ENCODE measurements around the gene S100A12.
"Not testable (repeated sequence)": the region's sequence is repeated elsewhere in the genome, so short reads cannot be mapped to it uniquely, and the experiment has no call there.

The S100A12 gene

GRCh38 chr1:153354515-153355193, 20.8 kb downstream of the S100A12 start:
- no peak for DNase-seq (ENCODE audit: low read depth in 2 of 3, low spot score in 1 of 3)

DNA sequence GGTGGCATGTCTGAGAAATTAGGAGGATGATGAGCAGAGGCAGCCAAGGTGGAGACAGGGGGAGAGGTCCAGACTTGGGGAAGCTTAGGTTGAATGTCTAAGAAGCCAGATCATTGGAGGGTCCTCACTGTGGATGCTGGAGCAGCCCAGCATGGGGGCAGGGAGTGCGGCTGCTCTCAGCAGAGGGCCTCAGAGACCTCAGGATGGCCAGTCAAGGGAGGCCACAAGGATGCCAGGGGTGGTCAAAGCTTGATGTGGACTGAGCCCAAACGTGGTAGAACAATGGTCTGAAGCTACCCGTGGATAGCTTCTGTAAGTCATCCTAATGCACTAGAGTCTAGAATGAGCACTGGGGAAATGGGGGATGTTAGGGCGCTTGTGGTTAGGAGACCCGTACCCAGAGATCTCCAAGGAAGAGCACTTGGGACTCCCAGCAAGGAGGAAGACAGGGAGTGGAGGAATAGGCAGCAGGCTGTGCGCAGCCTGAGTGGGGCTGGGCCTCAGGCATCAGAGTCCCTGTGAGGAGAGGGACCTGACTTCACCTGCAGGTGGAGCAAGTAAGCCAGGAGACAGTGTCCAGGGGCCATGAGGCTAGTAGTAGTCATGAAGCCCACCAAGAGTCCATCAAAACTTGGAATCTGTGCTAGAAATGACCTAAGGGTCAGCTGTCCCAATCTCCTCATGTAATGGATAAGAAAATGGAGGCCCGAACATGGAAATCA, 22.0 kb downstream of the S100A12 start:
- no peak for DNase-seq (ENCODE audit: low read depth in 2 of 3, low spot score in 1 of 3)

- DNase-seq (ENCODE audit: low read depth in 2 of 3, low spot score in 1 of 3), result peak; percentile 39 to 49 (median 45)
These were observed 22.9 kb downstream of the S100A12 start for GRCh38 chr1:153352523-153352922.

DNA sequence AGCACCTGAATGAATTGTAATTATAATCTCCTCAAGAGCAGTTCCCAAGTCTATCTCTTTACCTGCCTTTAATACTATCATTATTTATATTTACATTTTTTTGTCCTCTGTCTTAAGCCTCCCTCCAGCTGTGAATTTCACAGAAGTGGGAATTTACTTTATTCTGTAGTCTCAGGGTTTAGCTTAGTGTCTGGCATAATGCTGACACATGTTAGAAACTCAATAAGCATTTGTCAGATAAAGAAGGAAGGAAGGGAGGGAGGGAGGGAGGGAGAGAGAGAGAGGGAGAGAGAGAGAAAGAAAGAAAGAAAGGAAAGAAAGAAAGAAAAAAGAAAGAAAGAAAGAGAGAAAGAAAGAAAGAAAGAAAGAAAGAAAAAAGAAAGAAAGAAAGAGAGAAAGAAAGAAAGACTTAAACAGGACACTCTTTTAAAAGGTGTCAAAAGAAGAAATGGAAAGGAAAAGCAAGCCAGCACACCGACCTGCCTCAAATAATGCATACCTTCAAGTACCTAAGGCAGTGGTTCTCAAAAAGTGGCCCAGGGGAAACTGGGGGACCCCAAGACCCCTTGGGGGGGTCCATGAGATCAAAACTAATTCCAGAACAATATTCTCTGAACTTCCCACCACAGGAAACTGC, 25.0 kb downstream of the S100A12 start:
- DNase-seq (ENCODE audit: low read depth in 2 of 3, low spot score in 1 of 3), result no peak

- DNase-seq (ENCODE audit: low read depth in 2 of 3, low spot score in 1 of 3), result no peak
These were observed 25.8 kb downstream of the S100A12 start for GRCh38 chr1:153349363-153350320.

DNA sequence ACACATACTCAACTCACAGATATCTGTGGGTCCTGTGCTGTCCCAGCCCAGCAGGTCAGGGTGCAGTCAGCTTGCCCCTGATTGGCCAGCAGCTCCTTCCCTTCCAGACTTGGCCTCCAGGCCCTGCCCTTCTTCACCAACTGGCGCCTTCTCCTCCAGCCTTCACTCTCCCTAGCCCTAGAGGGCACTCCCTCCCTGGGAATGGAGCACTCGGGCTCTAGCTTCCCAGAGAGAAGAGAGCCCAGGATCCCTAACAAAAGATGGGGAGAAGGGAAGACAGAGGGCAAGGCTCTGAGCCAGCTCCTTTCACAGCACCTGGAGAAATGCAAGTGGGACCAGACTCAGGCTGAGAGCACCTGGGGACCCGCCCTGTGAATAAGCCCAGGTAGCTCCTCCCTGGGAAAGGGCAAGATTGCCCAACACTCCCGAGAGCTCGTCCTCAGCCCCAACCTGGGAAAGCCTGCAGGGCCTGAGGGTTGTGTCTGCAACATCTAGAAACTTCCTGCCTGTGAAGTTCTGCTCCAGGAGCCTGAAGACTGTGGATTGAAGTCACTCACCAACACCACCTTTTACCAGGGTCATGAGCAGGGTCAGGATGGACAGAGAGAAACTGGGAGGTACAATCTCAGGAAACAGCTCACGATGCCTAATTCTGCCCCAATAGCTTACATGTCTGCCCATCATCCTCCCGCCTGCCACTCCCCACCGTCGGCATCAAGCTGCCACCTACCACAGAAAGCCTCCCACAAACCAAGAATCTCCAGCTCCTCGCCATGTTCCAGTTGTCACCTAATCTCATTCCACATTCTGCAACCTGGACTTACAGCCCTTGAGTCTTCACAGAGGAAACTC, 26.7 kb downstream of the S100A12 start, which contains the start of gene PGLYRP4:
Gene PGLYRP4 (minus strand): TSS at position 331 of the 852 bp plus-strand sequence. CDS start 909 bp downstream, outside the sequence.
- DNase-seq (ENCODE audit: low read depth in 2 of 3, low spot score in 1 of 3), result no peak

DNA sequence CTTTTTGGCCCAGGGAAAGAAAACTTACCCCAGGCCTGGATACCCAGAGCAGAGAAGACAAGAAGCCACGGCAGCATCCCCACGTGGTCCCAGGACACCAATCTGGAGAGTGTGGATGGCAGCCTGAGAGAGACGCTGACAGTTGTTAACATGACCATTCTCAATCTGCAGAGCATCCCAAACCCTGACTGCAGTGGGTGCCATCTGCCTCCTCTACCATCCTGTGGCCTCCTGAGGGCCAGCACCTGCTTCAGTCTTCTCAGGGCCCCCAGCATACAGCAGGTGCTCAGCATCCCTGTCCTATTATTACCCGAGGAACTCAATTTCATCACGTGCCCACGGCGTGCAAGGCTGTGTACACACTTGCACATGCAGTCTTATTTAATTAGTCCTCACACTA, 27.6 kb downstream of the S100A12 start:
- DNase-seq (ENCODE audit: low read depth in 2 of 3, low spot score in 1 of 3), result no peak

GRCh38 chr1:153347049-153347448, 28.4 kb downstream of the S100A12 start:
- DNase-seq (ENCODE audit: low read depth in 2 of 3, low spot score in 1 of 3), result not testable (repeated sequence)

- no peak for DNase-seq (ENCODE audit: low read depth in 2 of 3, low spot score in 1 of 3)
These were observed 29.2 kb downstream of the S100A12 start for GRCh38 chr1:153346077-153346723.

- DNase-seq (ENCODE audit: low read depth in 2 of 3, low spot score in 1 of 3), result no peak
These were observed 30.0 kb downstream of the S100A12 start for GRCh38 chr1:153345187-153346076.

GRCh38 chr1:153344718-153345025, 30.7 kb downstream of the S100A12 start:
- no peak for DNase-seq (ENCODE audit: low read depth in 2 of 3, low spot score in 1 of 3)

- no peak for DNase-seq (ENCODE audit: low read depth in 2 of 3, low spot score in 1 of 3)
These were observed 31.4 kb downstream of the S100A12 start for GRCh38 chr1:153343811-153344717.

- no peak for DNase-seq (ENCODE audit: low read depth in 2 of 3, low spot score in 1 of 3)
These were observed 32.3 kb downstream of the S100A12 start for GRCh38 chr1:153343040-153343681.

DNA sequence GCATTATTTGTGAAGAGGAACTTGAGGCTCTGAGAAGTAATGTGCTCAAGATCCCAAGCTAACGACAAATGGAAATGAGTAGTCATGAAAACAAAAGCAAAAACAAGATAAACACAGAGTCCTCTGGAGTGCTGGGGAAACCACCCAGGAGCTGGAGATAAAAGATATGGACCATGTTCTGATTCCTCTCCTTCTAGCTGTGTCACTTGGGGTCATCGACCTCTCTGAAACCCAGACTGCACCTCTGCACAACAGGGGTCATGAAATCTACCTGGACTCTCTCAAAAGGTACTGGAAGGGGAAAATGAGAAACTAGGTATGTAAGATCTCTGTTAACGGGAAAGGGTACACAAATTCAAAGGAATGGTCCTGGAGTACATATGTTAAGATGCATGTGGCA, 33.2 kb downstream of the S100A12 start:
- no peak for DNase-seq (ENCODE audit: low read depth in 2 of 3, low spot score in 1 of 3)

DNA sequence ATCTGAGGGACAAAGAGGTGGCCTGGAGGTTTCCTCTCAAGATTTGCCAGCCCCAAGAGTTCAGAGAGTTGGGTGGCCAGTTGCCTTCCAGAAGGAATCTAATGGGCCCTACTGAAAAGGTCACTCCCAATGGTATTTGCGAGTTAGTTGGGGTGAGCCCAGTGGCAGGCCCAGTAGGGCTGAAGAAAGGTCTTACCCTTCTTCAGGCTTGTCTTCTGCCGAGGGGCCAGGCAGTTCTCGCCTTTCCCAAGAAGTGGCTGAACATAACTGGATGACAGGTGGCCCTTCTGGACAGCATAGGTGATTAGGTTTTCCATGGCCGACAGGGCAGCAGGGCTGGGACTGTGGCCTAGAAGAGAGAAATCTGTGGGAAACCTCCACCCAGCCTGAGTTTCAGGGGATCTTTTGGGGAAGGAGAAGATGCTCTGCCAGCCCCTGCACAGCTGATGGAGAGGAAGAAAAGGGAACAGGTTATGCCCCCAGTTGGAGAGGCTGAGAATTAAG, 33.9 kb downstream of the S100A12 start:
- DNase-seq (ENCODE audit: low read depth in 2 of 3, low spot score in 1 of 3), result no peak

- no peak for DNase-seq (ENCODE audit: low read depth in 2 of 3, low spot score in 1 of 3)
These were observed 35.1 kb downstream of the S100A12 start for GRCh38 chr1:153340356-153340755.

GRCh38 chr1:153339802-153340201, 35.6 kb downstream of the S100A12 start:
- no peak for DNase-seq (ENCODE audit: low read depth in 2 of 3, low spot score in 1 of 3)

Data from stimulated activated CD4-positive, alpha-beta T cell treated with anti-CD3 and anti-CD28 coated beads, Interleukin-12 subunit alpha, Interleukin-12 subunit beta, amount 100 ng/mL, for 48 hours (primary cell).